UCSD-AML1 (cell line): ENCODE results near the gene SYT8.
"Not testable (repeated sequence)": the region's sequence is repeated elsewhere in the genome, so short reads cannot be mapped to it uniquely, and the experiment has no call there.

Source experiments
- DNase-seq: peaks from one replicate; lab custom pipeline; 2025; ENCODE audit not compliant: unreplicated experiment; lab: John Stamatoyannopoulos, UW

Gene SYT8

DNA sequence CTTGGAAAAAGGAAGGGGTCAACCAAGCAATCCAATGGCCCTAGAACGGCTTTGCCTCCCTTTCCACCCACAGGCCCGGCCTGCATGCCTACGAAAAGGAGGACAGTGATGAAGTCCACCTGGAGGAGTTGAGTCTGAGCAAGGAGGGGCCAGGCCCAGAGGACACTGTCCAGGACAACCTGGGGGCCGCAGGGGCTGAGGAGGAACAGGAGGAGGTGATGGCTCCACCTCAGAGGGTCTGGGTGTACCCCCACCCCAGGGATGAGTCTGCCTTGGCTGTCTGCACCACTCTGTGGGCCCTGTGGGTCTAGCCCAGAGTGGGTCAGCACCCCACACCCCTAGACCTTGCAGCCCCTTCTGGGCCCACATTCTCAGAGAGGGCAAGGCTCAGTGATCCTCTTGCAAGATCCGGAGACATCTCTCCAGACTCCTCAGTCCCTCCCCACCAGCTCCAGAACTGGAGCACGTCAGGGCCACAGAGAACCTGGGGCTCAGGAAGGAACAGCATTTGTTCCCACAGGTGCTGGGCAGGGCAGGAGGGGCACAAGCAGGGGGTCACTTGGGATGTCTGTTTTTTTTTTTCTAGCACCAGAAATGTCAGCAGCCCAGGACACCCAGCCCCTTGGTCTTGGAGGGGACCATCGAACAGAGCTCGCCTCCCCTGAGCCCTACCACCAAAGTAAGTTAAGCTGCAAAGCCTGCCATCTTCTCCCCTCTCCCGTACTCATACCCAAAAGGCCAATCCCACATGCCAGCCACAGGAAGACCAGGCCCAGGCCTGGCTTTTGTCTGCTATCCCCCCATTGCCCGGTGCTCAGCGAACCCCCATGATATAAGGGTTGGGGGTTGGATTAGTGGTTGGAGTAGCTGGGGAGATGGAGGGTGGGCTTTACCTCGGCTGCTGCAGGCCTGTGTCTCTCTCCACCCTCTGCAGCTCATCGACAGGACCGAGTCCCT is 48.8 kb downstream of the SYT8 start:
- DNase-seq, result no peak

DNA sequence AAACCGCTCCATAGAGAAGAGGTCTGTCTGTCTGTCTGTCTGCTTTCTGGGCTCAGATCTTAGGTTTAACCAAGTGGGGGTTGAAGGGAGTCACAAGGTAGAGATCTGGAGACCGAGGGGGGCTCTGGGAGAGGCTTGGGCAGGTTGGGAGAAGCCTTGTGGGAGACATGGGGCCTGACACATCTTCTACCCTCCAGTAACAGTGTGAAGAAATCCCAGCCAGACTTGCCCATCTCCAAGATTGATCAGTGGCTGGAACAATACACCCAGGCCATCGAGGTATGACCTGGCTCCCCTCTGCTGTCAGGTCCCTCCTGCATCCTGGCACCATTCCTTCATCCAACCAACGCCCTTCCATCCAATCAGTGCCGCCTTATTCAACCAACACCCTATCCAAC is 49.5 kb downstream of the SYT8 start:
- DNase-seq, result no peak

DNA sequence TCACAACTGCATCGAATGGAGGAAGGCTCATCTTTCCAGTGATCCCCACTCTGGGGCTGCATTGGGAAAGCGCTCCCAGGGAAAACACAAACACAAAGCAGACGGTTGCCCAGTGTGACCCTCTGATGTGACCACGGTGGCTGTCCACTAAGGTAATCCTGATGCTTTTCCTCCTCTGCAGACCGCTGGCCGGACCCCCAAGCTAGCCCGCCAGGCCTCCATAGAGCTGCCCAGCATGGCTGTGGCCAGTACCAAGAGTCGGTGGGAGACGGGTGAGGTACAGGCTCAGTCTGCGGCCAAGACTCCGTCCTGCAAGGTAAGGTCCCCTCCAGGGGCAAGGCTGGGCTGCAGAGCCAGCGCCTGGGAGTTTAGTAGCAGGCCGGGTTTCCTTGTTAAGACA is 51.8 kb downstream of the SYT8 start:
- DNase-seq, result not testable (repeated sequence)
